Calu3 (cell line): ENCODE measurements around the gene MRPS26. TPM values are rescaled to one million over a fixed set of nuclear protein-coding genes. Genes with fewer than 3 reads are reported as not detected.
A peak's percentile ranks its signal among the peaks of the same experiment; 100 is the strongest.
"Not testable (repeated sequence)": the region's sequence is repeated elsewhere in the genome, so short reads cannot be mapped to it uniquely, and the experiment has no call there.

Source experiments
- BruUV-seq: library from RNA; stranded (reverse); fragments of 400-500 nt; replicated peaks from 2 replicates; lab custom pipeline; 2021; lab: Mats Ljungman, UMichigan
- CTCF ChIA-PET: fragments of 300-600 bp; sonication (Branson Sonifier 250); formaldehyde crosslinking; loops from one replicate; lab custom pipeline; 2022; ENCODE audit warnings: antibody characterized with exemption; lab: Charles Lee
- DNase-seq: peaks from one replicate; pipeline ENCODE4 v3.0.0; 2022
- H3K27ac Mint-ChIP-seq: one replicate; pipeline ENCODE4 v1.8.0; 2022; ENCODE audit warnings: mixed read lengths; ENCODE audit not compliant: unreplicated experiment
- H3K27me3 Mint-ChIP-seq: one replicate; pipeline ENCODE4 v1.8.0; 2022; ENCODE audit warnings: mixed read lengths; ENCODE audit not compliant: unreplicated experiment
- H3K36me3 Mint-ChIP-seq: one replicate; pipeline ENCODE4 v1.8.0; 2022; ENCODE audit warnings: mild to moderate bottlenecking, moderate library complexity, mixed read lengths; ENCODE audit not compliant: insufficient read depth, unreplicated experiment
- H3K4me1 Mint-ChIP-seq: one replicate; pipeline ENCODE4 v1.8.0; 2022; ENCODE audit warnings: mild to moderate bottlenecking, low read depth, mixed read lengths; ENCODE audit not compliant: unreplicated experiment
- H3K4me3 Mint-ChIP-seq: one replicate; pipeline ENCODE4 v1.8.0; 2022; ENCODE audit warnings: mild to moderate bottlenecking, low read depth, moderate library complexity, mixed read lengths; ENCODE audit not compliant: unreplicated experiment
- H3K9me3 Mint-ChIP-seq: one replicate; pipeline ENCODE4 v1.8.0; 2022; ENCODE audit warnings: low read depth, mixed read lengths; ENCODE audit not compliant: unreplicated experiment
- CTCF ChIP-seq: fragments of 200-600 bp; IDR thresholded peaks from one replicate; pipeline ENCODE4 v1.8.0; 2022; ENCODE audit warnings: antibody characterized with exemption; ENCODE audit not compliant: unreplicated experiment
- intact Hi-C: fragments of 100-400 bp; cut with micrococcal nuclease; formaldehyde crosslinking; loops from one replicate; pipeline ENCODE4 v1.10.0; 2022; ENCODE audit not compliant: unreplicated experiment
- total RNA-seq: library from RNA; stranded (reverse); gene quantifications from 2 replicates; pipeline ENCODE4 v1.2.3, GENCODE V29; 2022

MRPS26 gene
- total RNA-seq, 1 experiment from 2014 or later = 30.7 TPM

GRCh38 chr20:3046677-3047462 lies 1.0 kb downstream of the MRPS26 start:
- H3K36me3 Mint-ChIP-seq = peaks cover 25% of the 10 kb centered on the region
- intact Hi-C loops = no loop called here
- H3K9me3 Mint-ChIP-seq = no peaks in the 10 kb centered on the region
- peak; percentile 24 for DNase-seq
- H3K27ac Mint-ChIP-seq = no peak overlapping the region
- CTCF ChIA-PET = no interaction called here
- peak overlapping the region; percentile 97 for H3K4me3 Mint-ChIP-seq
- H3K27me3 Mint-ChIP-seq = no peaks in the 10 kb centered on the region
- no TSS peak for BruUV-seq
- no peak for TF ChIP-seq CTCF
- peaks cover 14% of the 10 kb centered on the region for H3K4me1 Mint-ChIP-seq

DNA sequence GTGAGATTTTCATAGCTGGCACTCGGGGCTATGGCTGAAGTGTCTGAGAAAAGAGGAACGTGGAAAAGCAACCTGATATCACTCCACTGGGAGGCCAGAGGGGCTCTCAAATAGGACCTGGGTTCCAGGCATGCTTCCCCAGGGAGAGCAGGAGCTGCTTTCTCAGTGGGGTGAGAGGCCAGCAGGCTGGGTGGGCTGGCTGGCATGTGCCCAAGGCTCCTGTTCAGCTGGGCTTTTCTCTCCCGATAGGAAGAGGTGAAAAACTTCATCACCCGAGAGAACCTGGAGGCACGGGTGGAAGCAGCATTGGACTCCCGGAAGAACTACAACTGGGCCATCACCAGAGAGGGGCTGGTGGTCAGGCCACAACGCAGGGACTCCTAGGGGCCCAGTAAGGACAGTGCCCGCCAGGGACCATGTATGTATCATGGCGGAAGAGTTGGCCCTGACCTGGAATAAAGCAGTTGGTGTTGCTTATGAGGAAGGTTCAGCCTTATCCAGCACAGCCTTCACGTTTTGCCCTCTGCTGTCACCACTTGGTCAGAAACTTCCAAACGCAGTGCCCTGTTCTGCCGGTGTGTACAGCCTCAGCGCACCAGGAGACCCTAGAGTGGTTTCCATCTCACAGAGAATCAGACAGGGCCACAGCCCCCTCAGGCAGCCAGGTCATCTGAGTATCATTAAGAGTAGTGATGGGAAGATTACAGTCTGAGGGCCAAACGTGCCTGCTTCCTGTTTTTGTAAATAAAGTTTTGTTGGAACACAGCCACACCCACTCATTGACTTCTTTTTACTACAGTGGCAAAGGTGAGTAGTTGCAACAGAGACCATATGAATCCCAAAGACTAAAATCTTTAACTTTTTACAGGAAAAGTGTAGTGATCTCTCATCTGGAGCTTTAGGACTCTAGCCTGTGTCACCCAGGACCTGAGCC lies 1.9 kb downstream of the MRPS26 start:
- BruUV-seq = TSS peak; percentile 49
- CTCF ChIA-PET = no interaction called here
- DNase-seq = no peak
- intact Hi-C loops = no loop called here
- no peak for TF ChIP-seq CTCF
- peaks cover 25% of the 10 kb centered on the region for H3K36me3 Mint-ChIP-seq
- no peaks in the 10 kb centered on the region for H3K27me3 Mint-ChIP-seq
- H3K9me3 Mint-ChIP-seq = no peaks in the 10 kb centered on the region
- H3K4me3 Mint-ChIP-seq = peak overlapping the region; percentile 97
- no peak overlapping the region for H3K27ac Mint-ChIP-seq
- H3K4me1 Mint-ChIP-seq = peaks cover 14% of the 10 kb centered on the region

DNA sequence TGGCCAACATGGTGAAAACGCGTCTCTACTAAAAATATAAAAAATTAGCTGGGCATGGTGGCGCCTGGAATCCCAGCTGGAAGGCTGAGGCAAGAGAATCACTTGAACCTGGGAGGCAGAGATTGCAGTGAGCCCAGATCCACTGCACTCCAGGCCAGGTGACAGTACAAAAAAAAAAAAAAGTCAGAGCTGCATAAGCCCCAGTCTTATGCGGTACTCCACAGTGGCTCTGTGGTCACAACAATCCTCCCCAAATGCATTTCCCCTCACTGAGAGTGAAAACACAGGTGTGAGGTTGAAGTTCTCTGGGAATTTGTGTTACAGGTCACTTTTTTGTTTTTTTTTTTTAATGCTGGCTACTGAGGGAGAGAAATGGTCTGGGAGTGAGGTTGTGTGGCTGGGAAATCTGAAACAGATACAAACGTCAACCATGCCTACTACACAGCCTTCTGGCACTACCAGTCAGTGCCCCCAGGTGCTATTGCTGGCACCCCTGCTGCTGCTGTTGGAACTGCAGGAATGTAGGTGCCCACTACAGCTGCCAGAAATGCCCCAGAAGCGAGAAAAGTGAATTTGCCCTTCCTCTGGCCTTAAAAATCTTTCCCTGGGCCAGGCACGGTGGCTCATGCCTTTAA lies 5.7 kb downstream of the MRPS26 start:
- intact Hi-C loops = loop anchor here (5.0 kb wide), 1 partner anchor 66 kb away; no protein-coding TSS in a partner anchor
- CTCF ChIA-PET = no interaction called here
- DNase-seq = no peak
- BruUV-seq = no TSS peak
- TF ChIP-seq CTCF = no peak
- Mint-ChIP-seq H3K4me3 (no peak overlapping the region), H3K4me1 (peaks cover 7% of the 10 kb centered on the region), H3K27me3 (no peaks in the 10 kb centered on the region), H3K36me3 (peaks cover 9% of the 10 kb centered on the region), H3K9me3 (no peaks in the 10 kb centered on the region), H3K27ac (no peak overlapping the region)

- no peak for DNase-seq
- Mint-ChIP-seq H3K4me1 (no peaks in the 10 kb centered on the region), H3K27me3 (no peaks in the 10 kb centered on the region), H3K9me3 (no peaks in the 10 kb centered on the region), H3K36me3 (no peaks in the 10 kb centered on the region), H3K27ac (no peak overlapping the region), H3K4me3 (no peak overlapping the region)
- intact Hi-C loops = no loop called here
- CTCF ChIA-PET = no interaction called here
- no TSS peak for BruUV-seq
- no peak for TF ChIP-seq CTCF
Observed at GRCh38 chr20:3059489-3059888, 13.6 kb downstream of the MRPS26 start.

DNA sequence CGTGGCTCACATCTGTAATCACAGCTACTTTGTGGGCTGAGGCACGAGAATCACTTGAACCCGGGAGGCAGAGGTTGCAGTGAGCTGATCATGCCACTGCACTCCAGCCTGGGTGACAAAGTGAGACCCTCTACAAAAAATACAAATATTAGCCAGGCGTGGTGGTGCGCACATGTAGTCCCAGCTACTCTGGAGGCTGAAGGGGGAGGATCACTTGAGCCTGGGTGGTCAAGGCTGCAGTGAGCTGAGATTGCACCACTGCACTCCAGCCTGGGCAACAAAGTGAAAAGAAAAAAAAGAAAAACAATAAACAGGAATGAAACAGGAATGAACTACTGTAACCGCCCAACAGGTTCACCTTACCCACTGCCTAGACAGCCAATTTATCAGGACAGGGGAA lies 18.3 kb downstream of the MRPS26 start:
- peaks cover 13% of the 10 kb centered on the region for H3K27me3 Mint-ChIP-seq
- H3K9me3 Mint-ChIP-seq, DNase-seq, intact Hi-C loops, H3K4me1 Mint-ChIP-seq, BruUV-seq, CTCF ChIA-PET, H3K4me3 Mint-ChIP-seq, H3K36me3 Mint-ChIP-seq, H3K27ac Mint-ChIP-seq: not testable (repeated sequence)
